Activated naive CD4-positive, alpha-beta T cell (primary cell): ENCODE measurements around the gene OVOL1.
A peak's percentile ranks its signal among the peaks of the same experiment; 100 is the strongest.

Source experiments
- DNase-seq, 4 experiments: peaks; one replicate each; lab custom pipeline; 2025; lab: John Stamatoyannopoulos, UW

Gene OVOL1

GRCh38 chr11:65778431-65778900, 8.4 kb upstream of the OVOL1 start:
- no peak for DNase-seq

- DNase-seq, result no peak
Observed at GRCh38 chr11:65778901-65779668, 7.8 kb upstream of the OVOL1 start.

GRCh38 chr11:65779669-65779918, 7.3 kb upstream of the OVOL1 start:
- DNase-seq, result no peak

GRCh38 chr11:65779919-65780769, 6.7 kb upstream of the OVOL1 start:
- peak; percentile 31 to 63 (median 45) for DNase-seq

DNA sequence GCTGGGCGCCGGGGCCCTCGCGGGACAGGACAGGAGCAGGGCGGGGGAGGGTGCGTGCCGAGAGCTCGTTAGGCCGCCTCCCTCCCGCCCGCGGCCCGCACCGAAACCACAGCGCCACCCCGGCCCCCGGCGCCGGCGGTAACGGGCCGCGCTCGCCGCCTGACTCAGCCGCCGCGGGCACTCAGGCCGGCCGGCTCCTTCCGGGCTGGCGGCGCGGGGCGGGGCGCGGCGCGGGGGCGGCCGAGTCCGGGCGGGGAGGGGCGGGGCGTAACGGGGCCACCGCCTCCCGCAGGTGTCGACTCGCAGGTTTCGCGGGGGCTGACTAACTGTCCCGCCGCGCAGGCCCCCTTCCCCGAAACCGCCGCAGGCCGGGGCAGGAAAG, 6.1 kb upstream of the OVOL1 start, which contains the start of gene AP5B1:
Gene AP5B1 (minus strand): TSS at position 207 of the 382 bp plus-strand sequence. CDS start 385 bp downstream, outside the sequence.
- peak; percentile 18 to 66 (median 38) for DNase-seq

DNA sequence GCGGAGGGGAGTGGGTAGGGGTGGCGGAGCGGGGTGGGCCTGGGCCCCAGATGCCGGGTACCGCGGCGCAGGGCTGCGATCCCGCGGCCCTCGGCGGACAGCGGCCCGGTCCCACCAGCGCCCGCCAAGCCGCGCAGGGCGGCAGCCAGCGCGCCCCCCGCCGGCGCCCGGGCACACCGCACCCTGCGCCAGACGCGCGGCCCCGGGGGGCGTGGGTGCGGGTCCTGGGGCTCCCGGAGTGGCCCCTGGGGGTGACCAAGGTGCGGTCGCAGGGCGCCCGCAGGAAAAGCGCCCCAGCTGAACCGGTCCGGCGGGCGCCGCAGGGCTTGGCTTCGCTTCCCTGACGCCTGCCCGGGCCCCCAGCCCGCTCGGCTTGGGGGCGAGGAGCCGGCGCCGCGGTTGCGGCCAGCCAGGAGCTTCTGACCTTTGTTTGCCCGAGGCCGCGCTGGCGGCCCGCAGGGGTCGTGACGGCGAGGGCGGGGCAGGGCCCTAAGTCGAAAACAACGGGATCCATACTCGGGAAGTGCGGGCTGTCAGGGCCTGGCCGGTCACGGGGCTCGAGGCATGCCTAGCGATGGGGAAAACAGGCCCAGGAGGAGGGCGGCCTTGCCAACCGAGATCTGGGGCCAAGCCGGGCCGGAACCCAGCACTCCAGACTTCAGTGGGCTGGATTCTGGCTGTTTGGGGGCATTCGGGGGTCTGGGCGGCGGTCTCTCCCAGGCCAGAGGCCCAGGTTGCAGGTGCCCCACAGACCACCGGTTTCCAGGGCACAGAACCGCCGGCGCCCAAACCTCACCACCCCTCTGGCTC, 5.5 kb upstream of the OVOL1 start:
- DNase-seq, result no peak

- DNase-seq, result no peak
Observed at GRCh38 chr11:65781962-65782815, 4.7 kb upstream of the OVOL1 start.

DNA sequence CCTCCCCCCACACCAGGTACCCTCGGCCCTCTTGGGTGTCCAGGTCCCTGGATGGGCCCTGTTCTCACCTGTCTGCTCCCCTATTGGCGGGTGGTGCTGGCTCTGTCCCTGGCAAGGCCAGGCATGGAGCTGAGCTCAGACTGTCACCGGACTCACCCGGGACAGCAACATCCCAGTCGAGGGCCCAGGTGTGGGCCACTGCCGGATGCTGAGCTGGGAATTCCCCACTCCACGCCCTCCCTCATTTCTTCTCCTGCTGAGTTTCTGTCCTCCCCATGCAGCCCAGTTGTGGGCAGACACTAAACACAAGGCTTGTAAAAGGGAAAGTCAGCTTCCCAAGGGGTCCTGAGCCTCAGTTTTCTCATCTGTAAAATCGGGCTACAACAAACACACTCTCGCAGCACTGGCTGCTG, 4.0 kb upstream of the OVOL1 start:
- no peak for DNase-seq

- DNase-seq, result no peak
Observed at GRCh38 chr11:65785319-65786007, 1.4 kb upstream of the OVOL1 start.

GRCh38 chr11:65786008-65786785, 666 bp upstream of the OVOL1 start:
- DNase-seq, result no peak

- DNase-seq, result no peak
Observed at GRCh38 chr11:65787649-65788622, 1.1 kb downstream of the OVOL1 start.

DNA sequence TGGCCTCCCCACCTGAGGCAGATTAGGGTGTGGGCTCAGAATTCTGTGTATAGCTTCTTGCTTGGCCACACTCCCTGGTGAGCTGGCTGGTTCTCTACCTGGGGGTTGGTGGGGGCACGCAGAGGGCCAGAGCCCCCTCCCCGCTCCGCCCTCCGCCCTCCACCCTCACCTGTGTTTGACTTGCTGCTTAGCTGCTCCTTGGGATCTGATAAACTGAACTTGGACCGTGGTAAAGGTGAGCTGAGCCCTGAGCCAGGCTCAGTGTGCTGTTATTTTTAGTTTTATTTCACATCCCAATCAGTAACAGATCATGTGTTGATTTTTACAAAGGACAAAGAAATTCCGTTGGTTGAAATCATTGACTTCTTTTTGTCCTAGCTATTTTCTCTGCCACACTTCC, 2.0 kb downstream of the OVOL1 start:
- no peak for DNase-seq

GRCh38 chr11:65789230-65790103, 2.6 kb downstream of the OVOL1 start:
- DNase-seq, result no peak

GRCh38 chr11:65790104-65790901, 3.4 kb downstream of the OVOL1 start:
- no peak for DNase-seq

DNA sequence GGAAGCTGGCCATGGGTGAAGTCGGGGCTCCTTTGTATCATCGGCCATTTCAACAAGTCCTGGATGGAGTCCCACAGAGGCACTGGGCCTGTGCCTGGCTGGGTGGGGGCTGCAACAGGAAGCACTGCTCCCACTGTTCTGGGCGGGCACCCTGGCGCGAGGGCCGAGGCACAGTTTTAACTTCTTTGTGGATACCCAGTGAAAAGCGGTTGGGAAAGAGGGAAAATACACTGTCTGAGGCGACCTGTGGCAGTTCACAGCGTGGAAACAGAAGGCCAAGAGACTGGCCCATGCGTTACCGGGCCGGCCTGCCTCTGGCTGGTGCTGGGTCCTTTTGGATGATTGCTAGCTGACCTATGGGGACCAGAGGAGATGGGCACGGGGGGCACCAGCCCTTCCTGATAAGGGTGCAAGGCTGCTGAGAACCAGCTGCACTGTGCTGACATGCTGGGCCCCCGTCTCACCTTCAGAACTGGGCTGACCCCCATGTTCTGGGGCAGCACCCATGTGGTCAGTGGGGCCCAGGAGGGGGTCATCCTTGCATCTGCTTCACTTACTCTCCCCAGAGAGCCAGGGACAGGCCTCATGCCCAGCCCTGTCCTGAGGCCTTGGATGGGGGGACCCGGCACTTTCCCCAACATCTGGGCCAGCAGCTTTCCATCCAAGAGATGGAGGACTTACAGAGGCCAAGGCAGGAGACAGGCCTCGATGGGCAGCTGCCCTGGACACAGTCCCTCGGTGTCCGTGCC, 4.2 kb downstream of the OVOL1 start:
- no peak for DNase-seq

- DNase-seq, result no peak
Observed at GRCh38 chr11:65791719-65792213, 4.9 kb downstream of the OVOL1 start.
